HG03095 (cell line): ENCODE measurements around the gene DCXR.

Source experiments
- ATAC-seq: cut with Tn5 transposase; IDR thresholded peaks from one replicate; pipeline ENCODE4 v1.9.1; 2021; ENCODE audit warnings: moderate library complexity; ENCODE audit not compliant: unreplicated experiment

Gene DCXR

DNA sequence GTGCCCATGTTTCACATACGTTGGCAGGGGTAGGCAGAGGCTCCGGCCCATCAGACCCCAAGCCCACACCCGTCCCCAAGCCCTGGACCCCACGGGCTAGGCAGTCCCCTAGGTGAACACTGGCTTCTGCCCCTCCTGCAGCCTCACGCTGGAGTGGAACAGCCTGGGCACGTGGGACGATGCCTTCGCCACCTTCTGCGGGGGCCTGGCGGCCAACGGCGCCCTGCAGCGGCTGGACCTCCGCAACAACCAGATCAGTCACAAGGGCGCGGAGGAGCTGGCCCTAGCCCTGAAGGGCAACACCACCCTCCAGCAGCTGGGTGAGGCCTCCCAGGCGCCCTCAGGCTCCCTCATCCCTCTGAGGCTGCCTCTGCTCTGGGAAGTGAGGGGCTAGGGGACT, 12.6 kb downstream of the DCXR start:
- ATAC-seq: no peak

DNA sequence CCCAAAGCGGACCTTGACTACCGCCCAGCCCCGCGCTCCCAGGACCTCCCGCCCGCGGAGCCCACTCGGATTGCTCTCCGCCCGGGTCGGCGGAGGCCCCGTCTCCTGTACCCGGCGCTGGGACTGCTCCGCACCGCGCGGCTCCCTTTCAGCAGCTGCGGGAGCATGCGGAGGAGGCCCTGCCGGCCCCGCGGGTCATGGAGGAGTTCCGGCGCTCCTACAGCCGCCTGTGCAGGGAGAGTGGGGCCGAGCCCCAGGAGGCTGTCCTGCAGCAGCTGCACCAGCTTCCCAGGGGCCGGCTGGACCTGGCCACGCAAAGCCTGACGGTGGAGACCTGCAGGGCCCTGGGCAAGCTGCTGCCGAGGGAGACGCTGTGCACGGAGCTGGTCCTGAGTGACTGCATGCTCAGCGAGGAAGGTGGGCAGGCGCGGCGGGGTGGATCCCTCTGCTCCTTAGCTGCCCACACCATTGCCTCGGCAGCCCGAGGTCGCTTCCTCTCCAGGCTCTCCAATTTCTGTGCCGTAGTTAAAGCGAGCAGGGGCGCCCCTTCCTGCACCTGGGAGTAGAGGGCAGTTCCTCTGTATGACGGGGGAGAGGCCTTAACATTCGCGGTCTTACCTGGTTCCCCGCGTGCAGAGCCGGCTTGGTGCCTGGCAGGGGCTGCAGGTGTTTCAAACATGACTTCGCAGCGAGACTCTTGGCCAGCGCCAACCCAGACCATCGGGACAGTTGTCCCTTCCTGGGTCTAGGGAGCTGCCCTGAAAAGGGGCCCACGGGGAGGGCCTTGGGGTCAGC, 13.9 kb downstream of the DCXR start:
- ATAC-seq: no peak

DNA sequence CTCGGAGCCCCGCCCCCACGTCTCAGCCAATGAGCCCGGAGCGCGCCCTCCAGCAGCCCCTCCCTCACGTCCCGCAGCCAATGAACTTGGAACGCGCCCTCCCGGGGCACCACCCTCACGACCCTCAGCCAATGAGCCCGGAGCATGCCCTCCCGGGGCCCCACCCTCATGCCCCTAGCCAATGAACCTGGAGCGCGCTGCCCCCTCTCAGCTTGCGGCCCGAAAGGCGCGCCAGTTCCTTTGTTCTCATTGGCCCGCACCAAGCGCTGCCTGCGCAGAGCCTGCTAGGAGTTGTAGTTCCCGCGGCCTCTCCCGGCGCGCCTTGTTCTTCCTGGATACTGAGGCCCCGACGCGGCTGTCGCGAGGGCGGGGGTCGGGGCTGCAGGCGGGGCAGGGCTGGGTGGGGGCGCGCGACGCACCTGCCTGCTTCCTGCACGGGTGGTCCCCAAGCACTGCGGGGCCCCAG, 14.5 kb downstream of the DCXR start, which contains the start of gene LRRC45:
TSS of gene LRRC45 (plus strand) at position 325 of the 466 bp plus-strand sequence. CDS start 339 bp downstream, outside the sequence.
- peak; percentile 78 for ATAC-seq

DNA sequence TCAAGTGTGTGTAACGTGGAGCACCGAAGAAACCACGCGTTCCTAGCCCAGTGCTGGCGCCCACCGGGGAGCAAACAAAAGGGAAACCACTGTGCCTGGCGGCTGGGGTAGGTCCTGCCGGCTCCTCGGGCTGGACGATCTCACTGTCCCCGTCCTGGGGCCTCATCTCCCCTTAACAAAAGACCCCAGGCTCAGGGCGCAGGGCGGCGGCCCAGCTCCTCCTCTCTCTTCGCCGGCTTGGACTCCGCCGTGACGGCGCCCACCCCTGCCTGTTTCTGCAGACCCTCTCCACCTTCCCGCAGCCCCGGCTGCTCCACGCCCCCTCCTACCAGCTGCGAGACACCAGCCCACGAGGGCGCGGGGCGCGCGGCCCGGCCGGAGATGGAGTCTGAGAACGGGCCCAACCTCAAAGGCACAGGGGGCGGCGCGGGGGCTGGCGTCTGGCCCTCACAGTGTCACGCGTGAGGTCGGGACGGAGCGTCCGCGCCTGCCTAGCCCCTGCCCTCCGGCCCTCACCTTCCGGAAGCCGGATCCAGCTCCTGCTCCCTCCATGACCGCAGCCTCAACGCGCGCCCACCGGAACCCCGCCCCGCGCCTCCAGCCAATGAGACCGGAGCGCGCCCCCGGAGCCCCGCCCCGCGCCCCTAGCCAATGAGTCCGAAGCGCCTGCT, 15.1 kb downstream of the DCXR start, which contains the start of gene CENPX:
TSS of gene CENPX (minus strand) at position 569 of the 671 bp plus-strand sequence. CDS start at position 552, 17 bp downstream.
- ATAC-seq: no peak

DNA sequence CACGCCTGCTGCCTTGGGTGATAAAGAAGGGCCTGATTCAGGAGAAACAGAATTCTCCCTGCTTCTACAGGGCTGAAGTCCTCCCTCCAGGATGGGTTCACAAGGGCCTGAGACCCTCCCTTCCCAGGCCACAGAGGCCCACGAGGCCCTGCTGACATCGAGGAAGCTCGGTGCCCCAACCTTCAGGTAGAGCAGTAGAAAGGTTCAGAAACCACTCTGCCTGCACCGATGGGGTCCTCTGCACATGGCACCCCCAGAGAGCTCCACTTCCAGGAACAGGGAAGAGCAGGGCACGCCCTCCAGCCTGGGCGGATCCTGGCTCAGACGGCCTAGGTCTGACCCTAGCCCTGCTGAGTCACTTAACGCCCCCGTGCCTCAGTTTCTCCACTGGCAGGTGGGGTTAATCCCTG, 15.6 kb downstream of the DCXR start:
- no peak for ATAC-seq

DNA sequence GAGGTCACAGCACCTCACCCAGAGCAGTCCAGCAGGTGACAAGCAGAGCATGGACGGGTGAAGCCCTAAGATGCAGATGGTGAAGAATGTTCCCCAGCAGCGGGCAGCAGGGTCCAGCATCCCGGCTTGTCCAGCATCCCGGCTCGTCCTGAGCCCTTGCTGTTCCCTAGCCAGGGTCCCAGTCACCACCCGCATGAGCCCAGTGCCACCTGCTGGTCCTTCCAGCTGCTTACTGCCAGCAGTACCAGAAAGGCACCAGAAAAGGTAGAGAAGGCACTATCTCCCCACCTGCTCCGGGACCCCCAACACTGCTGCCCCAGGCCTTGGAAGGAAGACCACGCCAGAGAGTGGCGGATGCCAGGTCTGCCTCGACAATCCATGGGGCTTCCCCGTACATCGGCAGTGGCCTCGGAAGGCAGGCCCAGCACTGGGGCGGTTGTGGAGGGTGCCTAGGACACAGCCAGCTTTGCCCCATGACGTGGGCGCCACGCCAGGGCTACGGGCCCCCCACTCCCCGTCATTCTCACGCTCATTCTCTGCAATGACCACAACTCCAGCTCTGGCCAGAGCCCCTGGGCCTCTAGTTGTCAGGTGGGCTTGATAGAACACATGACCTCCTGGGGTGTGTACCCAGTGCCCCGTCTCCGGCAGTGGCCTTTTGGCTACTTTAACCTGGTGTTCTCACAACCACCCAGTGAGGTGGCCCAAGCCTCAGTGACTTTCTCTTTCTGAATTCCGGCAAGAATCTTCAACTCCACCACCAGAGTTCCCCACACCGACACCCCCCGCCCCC, 16.2 kb downstream of the DCXR start:
- ATAC-seq: no peak

DNA sequence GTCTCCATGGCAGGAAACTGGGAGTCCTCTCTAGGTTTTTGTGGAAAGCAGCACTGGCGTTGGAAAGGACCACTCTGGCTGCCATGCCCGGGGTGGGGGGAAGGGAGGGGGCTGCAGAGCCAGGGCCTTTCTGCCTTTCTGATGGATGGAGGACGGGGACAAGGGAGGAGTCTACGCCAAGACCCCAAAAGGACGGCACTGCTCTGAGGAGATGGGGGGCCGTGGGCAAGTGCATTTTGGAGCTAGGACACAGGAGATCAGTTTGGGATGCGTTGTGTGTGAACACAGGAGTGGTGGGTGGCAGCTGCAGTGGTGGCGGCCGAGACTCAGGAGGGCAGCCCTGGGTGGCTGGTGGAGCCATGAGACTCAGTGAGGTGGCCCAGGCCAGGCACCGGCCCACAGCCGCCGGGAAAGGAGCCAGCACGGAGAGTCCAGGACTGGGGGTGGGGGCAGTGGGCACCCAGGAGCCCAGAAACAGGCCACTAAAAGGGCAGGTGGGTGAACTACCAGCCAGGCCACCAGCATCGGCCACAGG, 16.9 kb downstream of the DCXR start:
- ATAC-seq: no peak

DNA sequence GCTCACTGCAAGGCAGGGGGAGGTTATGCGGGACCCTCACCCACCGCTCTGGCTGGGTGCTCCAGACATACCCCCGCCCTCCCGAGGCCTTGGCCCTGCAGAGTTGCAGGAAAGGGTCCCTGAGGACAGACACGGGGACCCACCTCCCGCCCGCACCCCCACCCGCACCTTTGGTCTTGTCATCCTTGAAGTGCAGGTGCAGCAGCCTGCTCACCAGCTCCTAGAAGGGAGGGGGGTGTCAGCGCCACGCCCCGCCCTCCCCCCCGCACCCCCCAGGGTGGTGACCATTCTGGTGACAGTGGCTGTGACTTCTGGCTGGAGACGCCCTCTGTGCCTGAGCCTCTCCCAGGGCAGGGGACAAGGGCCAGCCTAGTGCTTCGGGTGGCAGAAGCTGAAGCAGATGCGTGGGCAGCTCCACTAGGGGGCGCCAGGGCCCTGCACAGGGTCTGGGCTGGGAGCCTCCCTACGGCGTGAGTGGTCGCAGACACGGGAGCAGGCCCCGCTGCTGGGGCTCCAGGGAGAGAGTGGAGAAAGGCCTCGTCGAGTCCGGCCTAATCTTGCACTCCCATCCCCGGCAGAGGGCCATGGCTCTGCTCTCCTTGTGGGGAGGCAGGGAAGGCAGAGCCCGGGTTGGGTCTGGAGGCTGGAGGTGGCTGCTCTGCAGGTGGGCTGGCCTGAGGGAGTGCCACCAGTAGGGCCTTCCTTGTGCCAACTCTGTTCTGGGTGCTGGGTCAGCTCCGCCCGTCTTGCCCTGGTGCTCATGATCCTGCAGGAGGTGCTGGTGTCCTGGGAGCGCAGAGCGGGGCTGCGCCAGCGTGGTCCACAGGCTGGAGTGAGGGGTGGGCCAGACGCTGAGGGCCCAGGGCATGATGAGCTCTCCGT, 17.6 kb downstream of the DCXR start:
- no peak for ATAC-seq

DNA sequence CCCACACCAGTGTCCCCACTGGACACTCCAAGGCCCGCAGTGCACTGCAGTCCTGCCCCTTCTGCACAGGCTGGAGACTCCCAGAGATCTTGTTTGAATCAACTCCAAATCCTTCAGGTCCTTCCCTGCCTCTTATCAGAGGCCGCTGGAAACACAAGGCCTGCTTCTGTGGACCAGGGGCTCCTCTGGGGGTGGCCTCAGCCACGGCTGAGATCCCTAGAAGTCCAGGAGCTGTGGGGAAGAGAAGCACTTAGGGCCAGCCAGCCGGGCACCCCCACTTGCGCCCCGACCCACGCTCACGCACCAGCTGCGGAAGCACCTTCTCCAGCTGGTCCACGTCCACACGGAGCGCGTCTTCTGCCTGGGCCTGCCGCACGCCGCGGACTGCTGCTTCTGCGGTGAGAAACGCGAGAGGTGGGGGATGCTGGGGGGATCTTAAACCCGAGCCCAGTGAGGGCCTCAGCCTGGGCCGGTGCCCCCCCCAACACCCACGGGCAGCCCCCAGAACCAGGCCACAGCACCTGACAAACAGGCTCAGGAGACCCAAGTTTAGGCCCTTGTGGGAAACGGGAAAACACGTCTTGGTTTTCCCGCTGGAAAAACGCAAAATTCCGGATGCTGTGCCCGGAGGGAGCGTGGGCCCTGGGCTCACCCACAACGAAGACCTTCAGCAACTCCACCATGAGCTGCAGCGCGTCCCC, 18.4 kb downstream of the DCXR start:
- ATAC-seq: no peak

DNA sequence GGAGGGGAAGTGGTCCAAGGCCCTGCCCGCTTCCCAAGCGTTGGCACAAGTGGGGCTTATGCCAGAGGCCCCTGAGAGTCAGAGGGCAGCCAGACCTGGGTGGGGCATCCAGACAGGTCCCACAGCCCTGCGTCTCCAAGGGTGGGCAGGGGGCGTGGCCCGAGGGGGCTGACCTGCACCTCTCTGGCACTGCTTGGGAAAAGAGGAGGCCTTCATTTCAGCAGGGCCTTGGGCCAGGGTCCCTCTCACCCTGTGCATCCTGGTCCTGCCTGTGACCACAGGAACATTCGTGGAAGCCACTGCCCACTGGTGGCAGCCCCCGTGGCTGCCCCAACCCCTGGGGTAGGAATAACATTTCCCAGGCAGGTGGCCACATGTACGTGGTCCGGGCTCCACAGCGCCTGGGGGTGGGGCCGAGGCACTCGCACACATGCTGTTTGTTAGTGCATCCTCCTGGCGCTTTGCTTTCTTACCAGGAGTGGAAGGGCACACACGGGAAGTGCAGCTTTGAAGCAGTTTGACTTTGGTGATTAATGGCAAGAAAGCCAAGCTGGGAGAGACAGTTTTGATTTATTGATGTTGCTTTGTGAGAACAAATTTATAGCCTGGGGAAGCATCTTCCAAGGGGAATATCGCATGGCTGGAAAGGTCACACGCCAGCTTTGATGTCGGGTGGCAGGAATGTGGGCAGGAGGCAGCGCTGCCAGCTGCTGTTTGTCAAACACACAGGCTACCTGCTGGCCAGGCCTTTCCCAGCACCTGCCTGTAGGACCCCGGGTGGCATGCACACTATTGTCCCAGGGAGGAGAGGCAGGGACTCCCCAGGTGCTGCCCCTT, 19.1 kb downstream of the DCXR start:
- ATAC-seq: no peak

DNA sequence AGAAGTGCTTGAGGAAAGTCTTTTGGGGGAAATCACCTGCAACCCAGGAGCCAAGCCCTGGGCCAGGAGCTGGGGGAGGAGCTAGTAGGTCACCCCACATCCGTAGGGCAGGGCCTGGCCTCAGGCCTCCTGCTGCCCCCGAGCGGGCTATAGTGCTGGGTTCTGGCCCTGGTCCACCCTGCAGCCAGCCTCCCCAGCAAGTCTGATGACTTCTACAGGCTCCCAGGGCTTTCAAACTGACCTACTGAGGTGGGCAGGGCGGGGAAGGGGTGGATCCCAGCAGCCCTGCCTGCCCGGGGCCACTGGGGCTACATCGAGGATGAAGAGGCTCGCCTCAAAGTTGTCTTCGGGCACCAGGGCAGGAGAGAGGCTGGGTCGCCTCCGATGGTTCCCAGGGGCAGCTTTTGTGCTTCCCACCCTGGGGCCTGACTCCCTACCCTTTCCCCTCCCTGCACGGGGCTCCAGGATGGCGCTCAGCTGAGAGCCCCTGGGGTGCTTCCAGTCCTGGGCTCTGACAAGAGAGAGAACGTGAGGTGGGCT, 19.8 kb downstream of the DCXR start:
- no peak for ATAC-seq

DNA sequence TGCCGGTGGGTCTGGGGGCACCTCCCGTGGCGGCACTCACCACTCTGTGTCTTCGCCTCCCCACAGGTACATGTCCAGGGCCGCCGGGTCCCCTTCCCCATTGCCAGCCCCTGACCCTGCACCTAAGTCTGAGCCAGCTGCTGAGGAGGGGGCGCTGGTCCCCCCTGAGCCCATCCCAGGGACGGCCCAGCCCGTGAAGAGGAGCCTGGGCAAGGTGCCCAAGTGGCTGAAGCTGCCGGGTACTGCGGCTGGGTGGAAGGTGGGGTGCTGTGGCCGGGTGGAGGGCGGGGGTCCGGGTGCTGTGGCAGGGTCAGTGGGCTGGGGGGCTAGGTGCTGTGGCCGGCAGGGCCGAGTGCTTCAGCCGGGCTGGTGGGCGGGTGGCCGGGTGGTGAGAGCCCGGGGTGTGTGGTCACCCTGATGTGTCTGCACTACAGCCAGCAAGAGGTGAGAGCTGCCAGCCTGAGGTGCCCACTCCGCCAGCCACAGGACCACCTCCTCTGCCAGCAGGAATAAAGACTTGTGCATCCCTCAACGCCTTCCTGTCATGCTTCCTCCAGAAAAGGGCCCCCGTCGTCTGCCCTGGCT, 20.5 kb downstream of the DCXR start:
- no peak for ATAC-seq

DNA sequence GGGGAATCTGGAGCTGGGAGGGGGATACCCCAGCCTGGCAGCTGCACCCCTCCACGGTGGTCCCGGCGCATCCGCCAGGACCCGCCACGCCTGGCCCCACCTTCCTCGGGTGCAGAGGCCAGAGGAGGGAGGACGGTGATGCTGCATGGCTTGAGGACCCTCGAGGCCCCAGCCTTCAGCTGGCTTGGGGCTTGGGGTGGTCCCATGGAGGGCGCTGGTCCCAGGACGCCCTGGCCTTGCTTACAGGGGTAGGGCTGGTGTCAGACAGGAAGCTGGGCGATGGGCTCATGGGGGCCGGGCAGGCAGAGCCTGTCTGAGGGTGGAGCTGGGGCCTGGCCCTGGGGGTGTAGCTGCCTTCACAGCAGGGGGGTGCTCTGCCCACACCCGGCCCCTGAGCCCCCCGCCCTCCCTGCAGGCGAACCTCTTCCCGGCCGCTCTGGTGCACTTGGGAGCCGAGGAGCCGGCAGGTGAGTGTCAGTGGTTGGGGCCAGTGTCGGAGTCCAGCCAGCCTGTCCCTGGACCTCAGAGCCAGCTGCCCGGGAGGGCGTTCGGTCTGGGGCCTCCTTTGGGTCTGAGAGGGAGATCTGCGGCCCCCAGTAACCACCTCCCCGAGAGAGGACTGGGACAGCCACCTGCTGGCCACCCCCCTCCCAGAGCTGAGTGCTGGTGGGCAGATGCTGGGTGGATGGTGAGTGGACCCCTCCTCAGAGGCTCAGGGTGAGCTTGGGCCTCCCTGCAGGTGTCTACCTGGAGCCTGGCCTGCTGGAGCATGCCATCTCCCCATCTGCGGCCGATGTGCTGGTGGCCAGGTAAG, 21.2 kb downstream of the DCXR start:
- no peak for ATAC-seq

DNA sequence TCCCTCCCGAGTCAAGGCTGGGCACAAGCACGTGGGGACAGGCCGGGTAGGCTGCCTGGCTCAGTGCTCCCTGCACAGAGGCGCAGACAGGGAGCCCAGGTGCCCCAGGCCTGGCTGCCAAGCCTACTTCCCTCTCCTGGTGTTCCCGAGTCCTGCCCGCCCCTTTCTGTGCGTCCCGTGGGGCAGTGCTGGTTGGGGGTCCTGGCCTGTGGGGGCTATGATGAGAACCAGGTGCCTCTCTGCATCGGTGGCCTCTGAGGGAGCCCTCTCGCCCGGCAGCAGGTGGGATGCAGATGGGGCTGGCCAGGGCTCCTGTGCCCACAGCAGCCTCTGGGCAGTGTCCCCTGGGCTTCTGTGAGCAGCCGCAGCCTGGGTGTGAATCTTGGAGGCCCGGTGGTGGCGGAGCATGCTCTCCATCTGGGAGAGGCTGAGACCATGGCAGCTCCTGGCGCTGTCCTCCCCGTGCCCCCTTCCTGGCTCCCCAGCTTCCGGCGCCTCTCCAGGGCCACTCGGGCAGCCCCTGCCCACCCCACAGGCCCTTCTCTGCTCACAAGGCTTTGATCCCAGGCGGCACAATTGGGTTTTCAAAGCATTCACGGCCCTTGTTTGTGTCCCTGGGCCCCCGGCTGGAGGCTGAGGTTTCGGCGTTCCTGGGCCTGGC, 22.1 kb downstream of the DCXR start:
- ATAC-seq: no peak

DNA sequence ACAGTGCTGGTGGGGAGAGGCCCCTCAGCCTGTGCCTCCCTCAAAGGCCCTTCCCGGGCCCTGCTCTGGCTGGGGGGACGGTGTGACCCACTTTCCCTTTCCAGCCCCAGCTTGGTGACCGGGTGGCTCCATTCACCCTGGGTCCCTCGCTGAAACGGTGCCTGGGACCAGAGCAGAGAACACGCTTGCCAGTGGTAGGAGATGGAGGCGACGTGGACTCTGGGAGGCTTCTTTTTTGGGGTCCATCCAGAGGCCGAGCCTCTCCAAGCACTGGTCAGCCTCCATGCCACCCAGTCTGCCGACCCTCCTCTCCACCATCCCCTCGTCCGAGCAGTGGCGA, 22.6 kb downstream of the DCXR start:
- ATAC-seq: no peak

DNA sequence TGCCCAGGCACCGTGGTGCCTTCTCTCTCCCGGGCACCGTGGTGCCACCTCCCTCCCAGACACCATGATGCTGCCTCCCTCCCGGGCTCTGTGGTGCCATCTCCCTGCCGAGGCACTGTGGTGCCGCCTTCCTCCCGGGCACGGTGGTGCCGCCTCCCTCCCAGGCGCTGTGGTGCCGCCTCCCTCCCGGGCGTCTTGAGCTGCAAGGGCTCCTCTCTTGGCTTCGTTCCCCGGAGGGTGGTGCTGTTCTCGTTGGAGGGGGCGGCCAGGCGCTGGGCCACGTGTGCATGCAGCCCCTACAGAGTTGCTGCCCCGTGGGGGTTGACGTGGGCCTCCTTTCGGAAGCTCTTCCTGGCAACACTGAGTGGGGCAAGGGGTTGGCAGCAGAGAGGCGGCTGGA, 23.1 kb downstream of the DCXR start:
- ATAC-seq: no peak
